Spinal cord (tissue), 10 donors: Measurements from ENCODE around the gene RASA3. TPM values are rescaled to one million over a fixed set of nuclear protein-coding genes. Genes with fewer than 3 reads are reported as not detected.

ENCODE experiments used
- DNase-seq, 6 donors: peaks; one replicate each; pipeline versions ENCODE4 v3.0.0 to v3.0.0-alpha.2; 2013 to 2015; ENCODE audit warnings: low spot score in 6 of 6, low read depth in 4 of 6
- H3K27ac ChIP-seq: one replicate; pipeline ENCODE4 v1.5.1; 2013; ENCODE audit warnings: low read depth, low read length, control low read depth
- H3K27me3 ChIP-seq: one replicate; pipeline ENCODE4 v1.6.1; 2013; ENCODE audit warnings: low read length; ENCODE audit not compliant: control insufficient read depth, insufficient read depth
- H3K36me3 ChIP-seq: one replicate; pipeline ENCODE4 v1.6.1; 2013; ENCODE audit warnings: low read length; ENCODE audit not compliant: control insufficient read depth, insufficient read depth
- H3K4me1 ChIP-seq: one replicate; pipeline ENCODE4 v1.6.1; 2013; ENCODE audit warnings: low read length; ENCODE audit not compliant: control insufficient read depth, insufficient read depth
- H3K4me3 ChIP-seq: one replicate; pipeline ENCODE4 v1.5.1; 2013; ENCODE audit warnings: low read depth, low read length, control low read depth
- H3K9me3 ChIP-seq: one replicate; pipeline ENCODE4 v1.6.1; 2013; ENCODE audit warnings: low read length; ENCODE audit not compliant: control insufficient read depth, insufficient read depth
- WGBS: methylation state at CpG from one replicate; pipeline ENCODE4 v1.1.5; 2013; ENCODE audit warnings: missing lambda C conversion rate; ENCODE audit not compliant: insufficient coverage; 5-methylcytosine and 5-hydroxymethylcytosine counted together
- polyA plus RNA-seq, 2 donors: library from polyadenylated mRNA; unstranded; fragments of 120-200 nt; gene quantifications; one replicate each; pipeline ENCODE4 v1.2.1, GENCODE V29; 2013; ENCODE audit not compliant: insufficient read length in 2 of 2
- total RNA-seq, 2 donors: library from RNA; depleted of rRNA in 1 of 2; stranded (reverse); fragments of 120-200 nt in 1 of 2; fragments of >200 nt in 1 of 2; gene quantifications; one replicate each; pipeline versions ENCODE4 v1.2.3 to v1.2.4, GENCODE V29; 2013 to 2014
- donor health status: healthy.

RASA3 gene
- total and polyA plus RNA-seq, 4 donors: 15.2 to 31.6 (median 23.2) TPM

- Histone ChIP-seq H3K27ac (no peak overlapping the region), H3K27me3 (no peaks in the 10 kb centered on the region), H3K4me3 (no peak overlapping the region), H3K9me3 (no peaks in the 10 kb centered on the region), H3K4me1 (peaks cover 15% of the 10 kb centered on the region), H3K36me3 (no peaks in the 10 kb centered on the region)
- no peak for DNase-seq
- WGBS: 77% methylated on average over 24 of the region's 24 CpGs
These were observed 11.6 kb upstream of the RASA3 start for GRCh38 chr13:114143806-114144605.

DNA sequence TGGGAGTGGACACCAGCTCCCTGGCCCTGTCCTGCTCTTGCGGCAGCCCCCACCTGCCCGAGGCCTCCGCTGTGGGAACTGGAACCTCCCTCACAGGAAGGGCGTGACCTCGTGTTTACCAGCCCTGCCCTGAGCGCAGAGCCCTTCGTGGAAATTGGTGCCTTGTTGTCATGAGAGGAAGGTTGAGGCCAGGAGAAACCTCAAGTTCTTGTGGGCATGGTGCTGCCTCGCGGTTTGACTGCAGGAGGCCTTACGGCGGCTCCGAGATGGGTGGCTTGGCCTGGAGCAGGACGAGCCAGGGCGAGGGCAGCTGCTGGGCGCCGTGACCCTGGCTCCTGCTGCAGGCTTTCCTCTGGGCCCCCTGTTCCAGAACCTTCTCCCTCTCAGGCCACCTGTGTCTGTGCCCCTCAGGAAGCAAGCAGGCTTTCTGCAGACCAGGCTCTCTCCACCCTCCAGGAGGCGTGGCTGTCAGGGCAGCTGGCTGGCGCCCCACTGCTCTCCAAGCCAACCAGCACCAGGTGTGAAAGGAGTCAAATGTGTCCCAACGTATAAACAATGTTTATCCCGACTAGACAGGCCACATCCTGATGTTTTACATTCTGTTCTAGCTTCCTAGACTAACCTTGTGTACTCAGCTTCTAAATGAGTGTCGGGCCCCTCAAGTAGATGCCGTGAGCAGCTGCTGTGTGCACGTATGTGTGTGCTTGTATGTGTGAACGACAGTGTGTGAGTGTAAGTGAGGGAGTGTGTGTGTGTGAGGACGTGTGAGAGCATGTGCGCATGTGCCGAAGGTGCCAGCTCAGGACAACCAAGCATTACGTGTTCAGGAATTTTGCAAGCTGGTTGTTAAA, 10.4 kb upstream of the RASA3 start:
- 81% methylated on average over 28 of the region's 28 CpGs for WGBS
- Histone ChIP-seq H3K36me3 (no peaks in the 10 kb centered on the region), H3K27me3 (no peaks in the 10 kb centered on the region), H3K9me3 (no peaks in the 10 kb centered on the region), H3K4me3 (no peak overlapping the region), H3K4me1 (peaks cover 15% of the 10 kb centered on the region), H3K27ac (no peak overlapping the region)
- no peak for DNase-seq

DNA sequence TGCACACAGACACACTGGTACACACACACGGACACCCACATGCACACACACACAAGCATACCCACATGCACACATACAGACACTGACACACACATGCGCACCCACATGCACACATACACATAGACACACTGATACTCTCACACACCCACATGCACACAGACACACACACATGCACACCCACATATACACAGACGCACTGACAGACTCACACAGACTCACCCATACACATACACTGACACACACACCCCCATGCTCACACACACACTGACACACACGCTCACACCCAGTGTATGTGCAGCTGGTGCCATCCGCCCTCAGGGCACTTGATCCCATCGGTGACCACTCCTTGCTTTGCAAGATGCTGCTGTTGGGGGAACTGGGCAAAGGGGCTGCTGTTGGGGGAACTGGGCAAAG, 9.7 kb upstream of the RASA3 start:
- Histone ChIP-seq H3K4me1 (peaks cover 15% of the 10 kb centered on the region), H3K4me3 (no peak overlapping the region), H3K27me3 (no peaks in the 10 kb centered on the region), H3K36me3 (no peaks in the 10 kb centered on the region), H3K27ac (no peak overlapping the region), H3K9me3 (no peaks in the 10 kb centered on the region)
- 85% methylated on average over 5 of the region's 6 CpGs for whole genome bisulfite sequencing
- DNase-seq: no peak

DNA sequence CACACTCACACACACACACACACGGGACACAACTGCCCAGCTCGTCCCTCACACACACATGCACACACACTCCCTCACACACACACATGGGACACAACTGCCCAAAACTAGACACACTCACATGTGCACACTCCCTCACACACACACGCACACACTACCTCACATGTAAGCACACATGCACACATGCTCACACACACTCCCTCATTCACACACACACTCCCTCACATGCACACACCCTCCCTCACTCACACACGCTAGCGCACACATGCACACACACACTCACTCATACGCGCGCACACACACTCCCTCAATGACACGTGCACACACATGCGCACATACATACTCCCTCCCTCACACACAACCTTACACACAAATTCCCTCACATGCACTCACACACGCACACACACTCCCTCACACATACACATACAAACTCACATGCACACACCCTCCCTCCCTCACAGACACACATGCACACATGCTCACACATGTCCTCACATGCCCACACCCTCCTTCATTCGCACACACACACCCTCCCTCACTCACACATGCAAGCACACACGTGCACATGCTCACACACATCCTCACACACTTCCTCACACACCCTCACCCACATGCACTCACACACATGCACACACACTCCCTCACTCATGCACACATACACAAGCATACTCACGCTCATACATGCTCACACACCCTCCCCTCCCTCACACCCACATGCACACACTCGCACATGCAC, 9.0 kb upstream of the RASA3 start:
- no peaks in the 10 kb centered on the region for H3K27me3 ChIP-seq
- H3K9me3 ChIP-seq: no peaks in the 10 kb centered on the region
- no peak for DNase-seq
- no peaks in the 10 kb centered on the region for H3K36me3 ChIP-seq
- H3K4me1 ChIP-seq: peaks cover 15% of the 10 kb centered on the region
- 94% methylated on average over 15 of the region's 15 CpGs for WGBS
- H3K27ac ChIP-seq: no peak overlapping the region
- H3K4me3 ChIP-seq: no peak overlapping the region

- Histone ChIP-seq H3K9me3 (no peaks in the 10 kb centered on the region), H3K27ac (no peak overlapping the region), H3K27me3 (no peaks in the 10 kb centered on the region), H3K36me3 (no peaks in the 10 kb centered on the region), H3K4me1 (peaks cover 15% of the 10 kb centered on the region), H3K4me3 (no peak overlapping the region)
- peak in 1 of 6 donors; percentile 58 for DNase-seq
- WGBS: 59% methylated on average over 7 of the region's 10 CpGs
These were observed 8.5 kb upstream of the RASA3 start for GRCh38 chr13:114140906-114141250.

DNA sequence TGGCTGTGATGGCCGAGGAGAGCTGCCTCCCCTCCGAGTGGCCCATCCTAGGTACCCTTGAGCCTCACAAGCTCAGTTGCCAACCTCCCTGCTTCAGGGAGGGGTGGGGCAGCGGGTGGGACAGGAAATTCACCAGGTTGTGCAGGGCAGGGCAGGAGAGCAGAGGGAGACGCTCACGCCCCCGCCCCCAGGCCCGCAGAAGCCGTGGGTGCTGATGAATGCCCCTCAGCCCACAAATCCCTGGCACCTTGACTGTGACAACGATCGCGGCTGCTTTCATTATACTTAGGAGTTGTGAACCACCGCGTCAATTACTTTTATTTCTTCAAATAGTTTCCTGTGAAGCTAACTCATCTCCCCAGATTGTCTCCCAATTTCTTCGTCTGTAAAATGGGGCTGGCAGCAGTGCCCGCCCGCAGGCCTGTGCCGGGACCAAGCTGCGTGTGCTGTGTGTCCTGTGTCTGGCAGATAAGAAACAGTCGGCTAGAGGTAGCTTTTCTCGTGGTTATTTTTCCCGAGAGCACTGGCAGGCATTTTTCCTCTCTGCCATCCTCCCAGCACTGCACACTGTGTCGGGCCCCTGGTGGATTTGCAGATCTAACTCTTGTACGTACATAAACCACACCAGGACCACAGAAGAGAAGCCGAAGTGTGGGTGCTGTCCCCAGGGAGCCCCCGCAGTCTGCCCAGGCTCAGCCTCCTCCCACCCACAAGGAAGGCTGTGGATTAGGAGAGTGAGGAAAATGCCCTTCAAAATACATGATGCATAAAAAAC, 7.9 kb upstream of the RASA3 start:
- peaks cover 15% of the 10 kb centered on the region for H3K4me1 ChIP-seq
- H3K36me3 ChIP-seq: no peaks in the 10 kb centered on the region
- no peaks in the 10 kb centered on the region for H3K9me3 ChIP-seq
- H3K27ac ChIP-seq: no peak overlapping the region
- no peak overlapping the region for H3K4me3 ChIP-seq
- H3K27me3 ChIP-seq: no peaks in the 10 kb centered on the region
- 68% methylated on average over 20 of the region's 25 CpGs for WGBS
- no peak for DNase-seq

GRCh38 chr13:114136576-114136975, 4.2 kb upstream of the RASA3 start:
- Histone ChIP-seq H3K27me3 (no peaks in the 10 kb centered on the region), H3K9me3 (no peaks in the 10 kb centered on the region), H3K36me3 (no peaks in the 10 kb centered on the region), H3K27ac (no peak overlapping the region), H3K4me1 (peaks cover 23% of the 10 kb centered on the region), H3K4me3 (no peak overlapping the region)
- DNase-seq: no peak
- 87% methylated on average over 7 of the region's 7 CpGs for WGBS

DNA sequence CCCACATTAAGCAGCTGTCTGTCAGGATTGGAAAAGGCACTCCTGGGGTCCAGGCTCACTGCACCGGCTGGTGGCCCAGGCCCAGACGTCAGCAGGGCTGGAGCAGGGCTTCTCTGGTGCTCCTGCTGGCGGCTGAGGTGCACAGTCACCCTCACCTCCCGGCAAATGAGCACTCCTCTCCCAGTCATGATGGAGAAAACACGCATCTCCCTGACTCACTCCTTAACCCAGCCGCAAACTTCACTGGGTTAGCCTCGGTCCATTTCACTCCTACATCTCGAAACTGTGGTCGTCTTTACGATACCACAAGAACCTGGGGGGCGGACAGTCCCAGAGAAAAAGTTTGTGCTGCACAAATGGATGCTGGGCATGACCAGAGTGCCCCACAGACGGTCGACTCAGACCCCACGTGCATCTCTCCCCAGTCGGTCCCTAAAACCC, 3.3 kb upstream of the RASA3 start:
- WGBS: 94% methylated on average over 11 of the region's 15 CpGs
- Histone ChIP-seq H3K36me3 (no peaks in the 10 kb centered on the region), H3K27ac (no peak overlapping the region), H3K27me3 (no peaks in the 10 kb centered on the region), H3K4me1 (peaks cover 31% of the 10 kb centered on the region), H3K4me3 (no peak overlapping the region), H3K9me3 (no peaks in the 10 kb centered on the region)
- DNase-seq: no peak
